CD4-positive, alpha-beta memory T cell (primary cell): ENCODE results near the gene ST3GAL2. TPM values are rescaled to one million over a fixed set of nuclear protein-coding genes. Genes with fewer than 3 reads are reported as not detected.

Source experiments
- CTCF ChIA-PET: fragments of 350-600 bp; sonication (Branson Sonifier 250); formaldehyde crosslinking; loops from one replicate; lab custom pipeline; 2021; ENCODE audit warnings: inconsistent platforms; ENCODE audit not compliant: partially characterized antibody; lab: Charles Lee
- POLR2A ChIA-PET: fragments of 350-600 bp; sonication (Branson Sonifier 250); formaldehyde crosslinking; loops from one replicate; lab custom pipeline; 2021; ENCODE audit not compliant: partially characterized antibody; lab: Charles Lee
- DNase-seq, 5 donors: peaks; one replicate each; pipeline versions ENCODE4 v3.0.0 to v3.0.0-alpha.2; 2020 to 2022; ENCODE audit warnings: mixed read lengths in 1 of 5
- H3K27ac ChIP-seq: one replicate; pipeline ENCODE4 v1.7.0; 2013; ENCODE audit warnings: low read depth, low read length
- H3K27me3 ChIP-seq: 2 replicates; pipeline ENCODE4 v1.7.0; 2013; ENCODE audit warnings: mild to moderate bottlenecking, low read length, moderate library complexity; ENCODE audit not compliant: insufficient read depth
- H3K36me3 ChIP-seq: 2 replicates; pipeline ENCODE4 v1.7.0; 2013; ENCODE audit warnings: mild to moderate bottlenecking, low read length, moderate library complexity; ENCODE audit not compliant: insufficient read depth
- H3K4me1 ChIP-seq: 2 replicates; pipeline ENCODE4 v1.7.0; 2013; ENCODE audit warnings: mild to moderate bottlenecking, low read length, moderate library complexity; ENCODE audit not compliant: insufficient read depth
- H3K4me3 ChIP-seq, 2 donors: one replicate each; pipeline ENCODE4 v1.7.0; 2013; ENCODE audit warnings: low read length in 2 of 2, mild to moderate bottlenecking in 1 of 2
- H3K9me3 ChIP-seq, 2 donors: one replicate each; pipeline ENCODE4 v1.7.0; 2013; ENCODE audit warnings: low read length in 2 of 2, control low read depth in 1 of 2; ENCODE audit not compliant: control insufficient read depth in 1 of 2
- H3K27ac Mint-ChIP-seq, 7 donors: one replicate each; pipeline ENCODE4 v1.8.0; 2020 to 2021; ENCODE audit warnings: mixed read lengths in 7 of 7, mild to moderate bottlenecking in 6 of 7, inconsistent platforms in 3 of 7, moderate library complexity in 3 of 7
- H3K27me3 Mint-ChIP-seq, 2 donors: one replicate each; pipeline ENCODE4 v1.8.0; 2020 to 2021; ENCODE audit warnings: mixed read lengths in 2 of 2
- H3K36me3 Mint-ChIP-seq, 2 donors: one replicate each; pipeline ENCODE4 v1.8.0; 2020 to 2021; ENCODE audit warnings: mixed read lengths in 2 of 2, inconsistent platforms in 1 of 2, mild to moderate bottlenecking in 1 of 2
- H3K4me1 Mint-ChIP-seq, 4 donors: one replicate each; pipeline ENCODE4 v1.8.0; 2020 to 2021; ENCODE audit warnings: mixed read lengths in 4 of 4, mild to moderate bottlenecking in 1 of 4
- H3K4me3 Mint-ChIP-seq, 8 donors: one replicate each; pipeline ENCODE4 v1.8.0; 2020 to 2021; ENCODE audit warnings: mixed read lengths in 8 of 8, mild to moderate bottlenecking in 7 of 8, moderate library complexity in 6 of 8, inconsistent platforms in 3 of 8
- H3K9me3 Mint-ChIP-seq, 8 donors: one replicate each; pipeline ENCODE4 v1.8.0; 2020 to 2021; ENCODE audit warnings: mixed read lengths in 8 of 8, mild to moderate bottlenecking in 5 of 8, inconsistent platforms in 3 of 8, moderate library complexity in 1 of 8
- intact Hi-C: fragments of 100-400 bp; cut with micrococcal nuclease; formaldehyde crosslinking; loops from one replicate; pipeline ENCODE4 v1.15.1; 2023
- polyA plus RNA-seq, 2 donors: library from polyadenylated mRNA; unstranded; fragments of 300-500 nt; fragmentation: Illumina TruSeq; gene quantifications; one replicate each; pipeline ENCODE4 v1.2.3, GENCODE V29; 2021
- total RNA-seq, 2 experiments: library from RNA; stranded (reverse); gene quantifications; one replicate each; pipeline ENCODE4 v1.2.3, GENCODE V29; 2021

The ST3GAL2 gene
- total and polyA plus RNA-seq, 4 experiments from 2014 or later: 10.0 to 30.8 (median 21.7) TPM

- H3K9me3 Mint-ChIP-seq: no peaks in the 10 kb centered on the region
- intact Hi-C loops: no loop called here
- peaks cover 19% of the 10 kb centered on the region for H3K4me1 ChIP-seq
- no peak overlapping the region for H3K4me3 ChIP-seq
- H3K9me3 ChIP-seq: no peaks in the 10 kb centered on the region
- peaks cover 5% of the 10 kb centered on the region for H3K36me3 ChIP-seq
- H3K4me3 Mint-ChIP-seq: peak overlapping the region in 2 of 8 donors; percentile 49 to 58
- peak overlapping the region in 4 of 7 donors; percentile 15 to 90 (median 60) for H3K27ac Mint-ChIP-seq
- no peak overlapping the region for H3K27ac ChIP-seq
- ChIA-PET POLR2A (interaction anchor here (6.5 kb wide), 1 partner anchor 141 kb away, joined by 58 read pairs; the partner anchor contains the start of genes COG4 and SF3B3), CTCF (interaction anchor here (2.9 kb wide), 1 partner anchor 11 kb away, joined by 10 read pairs; no protein-coding TSS in a partner anchor)
- no peaks in the 10 kb centered on the region for H3K27me3 Mint-ChIP-seq
- H3K36me3 Mint-ChIP-seq: peaks cover 6 to 22% of the 10 kb centered on the region in 2 donors
- peaks cover 3 to 32% (median 10%) of the 10 kb centered on the region in 4 donors for H3K4me1 Mint-ChIP-seq
- no peak for DNase-seq
- H3K27me3 ChIP-seq: no peaks in the 10 kb centered on the region
Observed at GRCh38 chr16:70383421-70383960, 55.4 kb downstream of the ST3GAL2 start.

GRCh38 chr16:70381604-70382342 is 57.1 kb downstream of the ST3GAL2 start:
- no peak for DNase-seq
- H3K27ac ChIP-seq: peak overlapping the region; percentile 66
- peaks cover 19% of the 10 kb centered on the region for H3K4me1 ChIP-seq
- intact Hi-C loops: loop anchor here (1.0 to 2.0 kb wide), 7 partner anchors 23 to 1513 kb away; partner anchors contain the start of genes COG4, DDX19A, EXOSC6 and FCSK
- Mint-ChIP-seq H3K27ac (peak overlapping the region; percentile 75 to 98 (median 95)), H3K27me3 (no peaks in the 10 kb centered on the region), H3K4me3 (peak overlapping the region; percentile 92 to 99 (median 96)), H3K36me3 (peaks cover 4 to 20% of the 10 kb centered on the region in 2 donors), H3K9me3 (no peaks in the 10 kb centered on the region), H3K4me1 (peaks cover 5 to 38% (median 13%) of the 10 kb centered on the region in 4 donors)
- H3K36me3 ChIP-seq: no peaks in the 10 kb centered on the region
- CTCF ChIA-PET: interaction anchor here (0.7 to 2.9 kb wide), 6 partner anchors 12 to 73 kb away, joined by 3 to 18 read pairs (median 8); partner anchors contain the start of genes DDX19A and FCSK
- H3K9me3 ChIP-seq: no peaks in the 10 kb centered on the region
- peak overlapping the region; percentile 61 to 82 for H3K4me3 ChIP-seq
- POLR2A ChIA-PET: interaction anchor here (0.6 to 6.5 kb wide), 26 partner anchors 8 to 143 kb away, joined by 3 to 61 read pairs (median 6); partner anchors contain the start of genes AARS1, COG4, DDX19A and DDX19B
- no peaks in the 10 kb centered on the region for H3K27me3 ChIP-seq

GRCh38 chr16:70380919-70381603 is 57.8 kb downstream of the ST3GAL2 start:
- H3K27me3 Mint-ChIP-seq: no peaks in the 10 kb centered on the region
- no peaks in the 10 kb centered on the region for H3K27me3 ChIP-seq
- H3K36me3 Mint-ChIP-seq: peaks cover 7 to 23% of the 10 kb centered on the region in 2 donors
- POLR2A ChIA-PET: interaction anchor here (0.5 to 6.5 kb wide), 29 partner anchors 9 to 184 kb away, joined by 3 to 61 read pairs (median 6); partner anchors contain the start of genes AARS1, COG4, DDX19A and DDX19B
- peaks cover 4% of the 10 kb centered on the region for H3K36me3 ChIP-seq
- peak overlapping the region; percentile 76 to 82 for H3K4me3 ChIP-seq
- peaks cover 19% of the 10 kb centered on the region for H3K4me1 ChIP-seq
- H3K9me3 Mint-ChIP-seq: no peaks in the 10 kb centered on the region
- DNase-seq: peak; percentile 94 to 97 (median 95)
- intact Hi-C loops: loop anchor here (1.0 to 2.0 kb wide), 7 partner anchors 23 to 1514 kb away; partner anchors contain the start of genes COG4, DDX19A, EXOSC6 and FCSK
- peak overlapping the region; percentile 92 to 99 (median 96) for H3K4me3 Mint-ChIP-seq
- peak overlapping the region; percentile 66 for H3K27ac ChIP-seq
- peaks cover 5 to 38% (median 13%) of the 10 kb centered on the region in 4 donors for H3K4me1 Mint-ChIP-seq
- H3K9me3 ChIP-seq: no peaks in the 10 kb centered on the region
- H3K27ac Mint-ChIP-seq: peak overlapping the region; percentile 90 to 99 (median 98)
- CTCF ChIA-PET: interaction anchor here (0.7 to 2.9 kb wide), 11 partner anchors 11 to 144 kb away, joined by 3 to 18 read pairs (median 4); partner anchors contain the start of genes DDX19A and FCSK

GRCh38 chr16:70380248-70380918 is 58.5 kb downstream of the ST3GAL2 start:
- peaks cover 5 to 37% (median 13%) of the 10 kb centered on the region in 4 donors for H3K4me1 Mint-ChIP-seq
- no peaks in the 10 kb centered on the region for H3K9me3 Mint-ChIP-seq
- H3K36me3 Mint-ChIP-seq: peaks cover 9 to 25% of the 10 kb centered on the region in 2 donors
- peak; percentile 59 to 77 (median 61) for DNase-seq
- ChIA-PET CTCF (interaction anchor here (0.7 to 2.8 kb wide), 13 partner anchors 11 to 144 kb away, joined by 3 to 18 read pairs (median 3); partner anchors contain the start of genes COG4, FCSK, SF3B3 and ST3GAL2), POLR2A (interaction anchor here (0.5 to 6.5 kb wide), 26 partner anchors 8 to 391 kb away, joined by 3 to 61 read pairs (median 8); partner anchors contain the start of genes AARS1, COG4, DDX19A and DDX19B)
- Histone ChIP-seq H3K4me3 (peak overlapping the region; percentile 76 to 82), H3K27ac (peak overlapping the region; percentile 66), H3K9me3 (no peaks in the 10 kb centered on the region), H3K36me3 (peaks cover 7% of the 10 kb centered on the region), H3K27me3 (no peaks in the 10 kb centered on the region), H3K4me1 (peaks cover 19% of the 10 kb centered on the region)
- H3K27me3 Mint-ChIP-seq: no peaks in the 10 kb centered on the region
- H3K4me3 Mint-ChIP-seq: peak overlapping the region; percentile 90 to 99 (median 96)
- intact Hi-C loops: loop anchor here (2.0 kb wide), 1 partner anchor 1514 kb away; the partner anchor contains the start of gene IST1
- H3K27ac Mint-ChIP-seq: peak overlapping the region; percentile 84 to 90 (median 87)

- Histone ChIP-seq H3K4me1 (peaks cover 19% of the 10 kb centered on the region), H3K27me3 (no peaks in the 10 kb centered on the region), H3K36me3 (peaks cover 7% of the 10 kb centered on the region), H3K9me3 (no peaks in the 10 kb centered on the region), H3K4me3 (no peak overlapping the region), H3K27ac (no peak overlapping the region)
- Mint-ChIP-seq H3K27ac (peak overlapping the region; percentile 15 to 90 (median 64)), H3K4me1 (peaks cover 5 to 32% (median 13%) of the 10 kb centered on the region in 4 donors), H3K36me3 (peaks cover 9 to 28% of the 10 kb centered on the region in 2 donors), H3K27me3 (no peaks in the 10 kb centered on the region), H3K4me3 (peak overlapping the region in 7 of 8 donors; percentile 23 to 99 (median 53)), H3K9me3 (no peaks in the 10 kb centered on the region)
- intact Hi-C loops: no loop called here
- ChIA-PET POLR2A (interaction anchor here (0.6 to 6.5 kb wide), 8 partner anchors 9 to 145 kb away, joined by 3 to 61 read pairs (median 19); partner anchors contain the start of genes COG4, DDX19A, FCSK and SF3B3), CTCF (interaction anchor here (1.3 to 3.2 kb wide), 3 partner anchors 9 to 19 kb away, joined by 4 to 18 read pairs (median 9); no protein-coding TSS in a partner anchor)
- no peak for DNase-seq
Observed at GRCh38 chr16:70378869-70379493, 59.9 kb downstream of the ST3GAL2 start.
